Measurements from ENCODE around the gene ABCA1.
"Not testable (repeated sequence)": the region's sequence is repeated elsewhere in the genome, so short reads cannot be mapped to it uniquely, and the experiment has no call there.

The ABCA1 gene

DNA sequence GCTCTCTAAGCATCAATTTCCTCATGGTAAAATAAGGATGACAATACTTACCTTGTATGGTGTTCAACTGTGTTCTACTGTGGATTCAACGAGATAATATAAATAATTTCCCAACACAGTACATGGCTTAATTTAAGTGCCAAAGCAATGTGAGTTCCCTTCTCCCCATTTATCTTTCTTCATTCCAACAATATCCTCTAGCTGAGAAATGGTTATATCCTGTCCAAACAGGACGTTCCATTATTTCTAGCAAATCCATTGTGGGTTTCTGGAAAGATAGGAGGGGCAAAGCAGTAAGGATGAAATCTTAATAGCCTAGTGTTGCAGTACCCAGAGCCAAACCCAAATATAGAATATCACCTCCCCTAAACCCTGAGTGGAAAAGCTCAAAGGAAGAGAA lies 22.0 kb downstream of the ABCA1 start:
- DNase-seq (ENCODE audit: low read depth): no peak
- TF ChIP-seq, protein P1, sequence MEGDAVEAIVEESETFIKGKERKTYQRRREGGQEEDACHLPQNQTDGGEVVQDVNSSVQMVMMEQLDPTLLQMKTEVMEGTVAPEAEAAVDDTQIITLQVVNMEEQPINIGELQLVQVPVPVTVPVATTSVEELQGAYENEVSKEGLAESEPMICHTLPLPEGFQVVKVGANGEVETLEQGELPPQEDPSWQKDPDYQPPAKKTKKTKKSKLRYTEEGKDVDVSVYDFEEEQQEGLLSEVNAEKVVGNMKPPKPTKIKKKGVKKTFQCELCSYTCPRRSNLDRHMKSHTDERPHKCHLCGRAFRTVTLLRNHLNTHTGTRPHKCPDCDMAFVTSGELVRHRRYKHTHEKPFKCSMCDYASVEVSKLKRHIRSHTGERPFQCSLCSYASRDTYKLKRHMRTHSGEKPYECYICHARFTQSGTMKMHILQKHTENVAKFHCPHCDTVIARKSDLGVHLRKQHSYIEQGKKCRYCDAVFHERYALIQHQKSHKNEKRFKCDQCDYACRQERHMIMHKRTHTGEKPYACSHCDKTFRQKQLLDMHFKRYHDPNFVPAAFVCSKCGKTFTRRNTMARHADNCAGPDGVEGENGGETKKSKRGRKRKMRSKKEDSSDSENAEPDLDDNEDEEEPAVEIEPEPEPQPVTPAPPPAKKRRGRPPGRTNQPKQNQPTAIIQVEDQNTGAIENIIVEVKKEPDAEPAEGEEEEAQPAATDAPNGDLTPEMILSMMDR (IDR thresholded peaks at IDR 0.05; ENCODE audit: control insufficient read depth, insufficient read depth, low read depth, low read length, missing control alignments): no peak

DNA sequence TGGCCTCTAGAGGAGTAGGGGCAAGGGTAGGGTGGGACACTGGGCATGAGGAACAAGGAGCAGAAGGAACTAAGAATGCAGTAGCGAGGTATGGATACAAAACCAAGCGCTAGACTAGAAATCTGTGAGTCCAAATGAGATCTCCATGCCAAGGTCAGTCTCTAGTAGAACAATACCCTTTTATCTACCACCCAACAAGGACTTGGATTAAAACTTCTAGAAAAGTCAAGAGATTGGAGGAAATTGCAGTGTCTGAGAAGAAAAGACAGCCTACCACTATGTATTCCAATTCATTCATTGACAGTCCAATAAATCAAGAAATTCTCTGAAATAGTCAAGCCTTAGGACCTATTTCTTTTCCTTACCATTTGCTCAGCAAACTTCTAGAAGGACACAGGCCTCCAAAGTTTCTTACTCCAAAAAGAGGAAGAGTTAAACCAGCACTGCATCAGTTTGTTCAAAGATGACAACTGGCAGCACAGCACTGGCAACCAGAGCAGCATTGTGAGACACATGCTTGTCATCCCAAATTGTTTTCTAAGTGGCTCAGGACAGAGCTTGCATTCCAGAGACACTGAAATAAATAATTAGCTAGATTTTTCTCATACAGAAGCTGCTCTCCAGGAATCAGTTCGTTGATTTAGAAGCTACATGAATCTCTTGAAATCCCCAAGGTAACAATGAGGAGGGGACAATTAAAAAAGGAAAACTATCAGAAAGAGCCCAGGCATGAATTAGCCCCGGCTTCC lies 22.6 kb downstream of the ABCA1 start:
- DNase-seq (ENCODE audit: low read depth): no peak
- H3K4me3 ChIP-seq (ENCODE audit: control insufficient read depth, low read depth, low read length): no peak overlapping the region
- TF ChIP-seq, protein P1 (IDR thresholded peaks at IDR 0.05; ENCODE audit: control insufficient read depth, insufficient read depth, low read depth, low read length, missing control alignments): no peak

More for the DNA sequence above, 22.0 kb downstream of the ABCA1 start:
- H3K4me3 ChIP-seq (ENCODE audit: control insufficient read depth, low read depth, low read length): no peak overlapping the region

DNA sequence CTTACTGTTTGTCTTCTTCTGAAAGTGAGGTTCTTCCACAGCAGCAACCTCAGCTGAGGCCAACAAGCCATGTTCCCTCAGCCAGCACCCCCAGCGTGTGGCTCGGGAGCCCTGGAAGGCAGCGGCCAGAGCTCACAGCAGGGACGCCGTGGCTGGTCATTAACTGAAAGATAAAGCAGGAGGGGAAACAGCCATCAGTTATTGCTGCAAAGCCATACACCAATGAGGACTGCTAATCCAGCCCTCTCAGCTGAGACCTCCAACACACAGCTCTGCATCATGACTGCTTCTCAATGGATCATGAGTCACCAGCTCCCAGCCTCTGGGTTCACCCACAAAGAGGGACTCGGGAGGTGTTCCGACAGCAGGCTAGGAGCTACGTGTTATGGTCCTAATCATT lies 24.3 kb downstream of the ABCA1 start:
- TF ChIP-seq, protein P1 (IDR thresholded peaks at IDR 0.05; ENCODE audit: control insufficient read depth, insufficient read depth, low read depth, low read length, missing control alignments): no peak
- no peak for DNase-seq (ENCODE audit: low read depth)
- H3K4me3 ChIP-seq (ENCODE audit: control insufficient read depth, low read depth, low read length): no peak overlapping the region

DNA sequence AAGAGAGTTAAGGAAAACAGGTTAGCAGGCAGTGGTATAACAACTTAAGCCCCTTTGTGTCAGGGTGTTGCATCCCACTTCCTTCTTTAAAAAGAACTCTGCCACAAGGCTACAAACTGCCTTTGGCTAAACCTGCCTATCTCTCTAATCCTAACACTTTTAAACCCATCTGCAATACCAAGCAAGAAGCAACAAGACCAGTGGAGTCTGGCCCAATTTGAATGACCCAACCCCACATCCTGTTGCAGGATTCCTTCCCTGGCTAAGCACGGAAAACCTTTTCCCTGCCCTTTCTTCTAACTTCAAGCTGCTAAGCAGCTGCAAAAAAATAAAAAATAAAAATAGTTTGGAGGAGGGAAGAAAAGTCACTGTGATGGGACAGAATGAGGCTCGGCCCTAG lies 27.1 kb downstream of the ABCA1 start:
- DNase-seq (ENCODE audit: low read depth): no peak
- no peak overlapping the region for H3K4me3 ChIP-seq (ENCODE audit: control insufficient read depth, low read depth, low read length)
- TF ChIP-seq, protein P1 (IDR thresholded peaks at IDR 0.05; ENCODE audit: control insufficient read depth, insufficient read depth, low read depth, low read length, missing control alignments): no peak

DNA sequence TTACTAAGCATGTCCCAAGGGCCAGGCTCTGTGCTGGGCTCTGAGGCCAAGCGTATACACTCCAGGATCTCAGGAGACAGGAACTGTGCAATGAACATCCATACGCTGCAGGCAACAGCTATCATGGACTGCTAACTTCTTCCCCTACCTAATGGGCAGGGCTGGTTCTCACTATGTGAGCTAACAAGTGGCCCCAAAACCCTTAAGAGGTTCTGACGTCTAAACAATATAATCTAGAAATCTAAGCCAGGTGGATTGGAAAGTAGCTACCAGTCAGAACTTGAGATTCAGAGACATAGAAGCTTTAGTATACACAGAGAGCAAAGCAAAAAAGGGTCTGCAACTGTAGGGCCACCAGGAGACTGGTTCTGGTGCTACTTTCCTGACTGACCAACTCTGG lies 27.6 kb downstream of the ABCA1 start:
- no peak for DNase-seq (ENCODE audit: low read depth)
- TF ChIP-seq, protein P1 (IDR thresholded peaks at IDR 0.05; ENCODE audit: control insufficient read depth, insufficient read depth, low read depth, low read length, missing control alignments): no peak
- H3K4me3 ChIP-seq (ENCODE audit: control insufficient read depth, low read depth, low read length): no peak overlapping the region

DNA sequence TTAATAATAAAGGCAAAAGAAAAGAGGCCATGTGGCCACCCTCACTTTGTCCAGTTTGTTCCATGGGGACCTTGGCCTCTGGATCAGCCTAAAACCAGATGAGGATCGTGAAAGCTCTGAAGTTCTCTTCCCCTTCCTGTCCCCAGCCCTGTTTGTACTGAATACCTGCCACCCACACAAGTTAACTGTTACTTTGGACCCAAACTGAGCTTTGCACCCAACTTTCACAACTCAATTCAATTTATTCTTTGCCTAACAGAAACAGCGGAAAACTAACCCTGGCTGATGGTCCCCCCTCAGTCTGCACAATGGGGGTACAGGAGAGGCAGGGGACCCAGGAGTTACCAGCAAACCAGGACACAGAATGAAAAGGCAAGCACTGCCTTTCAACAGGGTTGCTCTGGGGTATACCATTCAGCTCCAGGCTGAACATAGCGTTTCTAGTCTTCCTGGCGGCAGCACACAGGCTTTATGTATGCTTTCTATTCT lies 28.2 kb downstream of the ABCA1 start:
- DNase-seq (ENCODE audit: low read depth): no peak
- TF ChIP-seq, protein P1 (IDR thresholded peaks at IDR 0.05; ENCODE audit: control insufficient read depth, insufficient read depth, low read depth, low read length, missing control alignments): no peak
- H3K4me3 ChIP-seq (ENCODE audit: control insufficient read depth, low read depth, low read length): no peak overlapping the region

DNA sequence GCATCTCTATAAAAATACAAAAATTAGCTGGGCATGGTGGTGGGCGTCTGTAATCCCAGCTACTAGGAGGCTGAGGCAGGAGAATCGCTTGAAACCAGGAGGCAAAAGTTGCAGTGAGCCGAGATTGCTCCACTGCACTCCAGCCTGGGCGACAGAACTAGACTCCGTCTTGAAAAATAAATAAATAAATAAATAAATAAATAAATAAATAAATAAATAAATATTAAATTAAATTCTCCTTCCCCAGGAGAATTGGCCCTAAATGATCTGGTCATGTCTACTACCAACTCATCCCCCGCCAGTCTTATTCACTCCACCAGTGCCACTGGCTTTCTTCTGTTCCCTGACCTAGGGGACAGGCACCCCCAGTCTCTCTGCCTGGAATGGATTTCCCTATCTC lies 29.6 kb downstream of the ABCA1 start:
- DNase-seq (ENCODE audit: low read depth); H3K4me3 ChIP-seq (ENCODE audit: control insufficient read depth, low read depth, low read length): not testable (repeated sequence)

Data from AG09309 (cell line).